22Rv1 (cell line): ENCODE data around the gene UGT1A4.

Experiments
- CTCF ChIP-seq: fragments of 450-650 bp; IDR thresholded peaks from 2 replicates; pipeline ENCODE4 v1.5.1; 2017; ENCODE audit warnings: mild to moderate bottlenecking
- ZFX ChIP-seq: fragments of 450-650 bp; IDR thresholded peaks from 2 replicates; pipeline ENCODE4 v1.6.1; 2017; ENCODE audit warnings: antibody characterized with exemption, borderline replicate concordance

- TF ChIP-seq CTCF (no peak), ZFX (no peak)
Measured at GRCh38 chr2:233810385-233810784, 91.8 kb downstream of the UGT1A4 start.
